Nephron progenitor cell (in vitro differentiated cells): ENCODE data around the gene ZBTB39.

ENCODE experiments used
- DNase-seq: peaks from one replicate; pipeline ENCODE4 v3.0.0; 2021
- H3K27ac Mint-ChIP-seq: 2 replicates; pipeline ENCODE4 v1.8.0; 2021; ENCODE audit warnings: mild to moderate bottlenecking, moderate library complexity, mixed read lengths
- H3K27me3 Mint-ChIP-seq: 2 replicates; pipeline ENCODE4 v1.8.0; 2021; ENCODE audit warnings: mild to moderate bottlenecking, low read depth, mixed read lengths; ENCODE audit not compliant: poor library complexity
- H3K36me3 Mint-ChIP-seq: 2 replicates; pipeline ENCODE4 v1.8.0; 2021; ENCODE audit warnings: low read depth, mixed read lengths
- H3K4me1 Mint-ChIP-seq: 2 replicates; pipeline ENCODE4 v1.8.0; 2021; ENCODE audit warnings: mixed read lengths
- H3K4me3 Mint-ChIP-seq: 2 replicates; pipeline ENCODE4 v1.8.0; 2021; ENCODE audit warnings: mild to moderate bottlenecking, moderate library complexity, mixed read lengths
- H3K9me3 Mint-ChIP-seq: 2 replicates; pipeline ENCODE4 v1.8.0; 2021; ENCODE audit warnings: mild to moderate bottlenecking, moderate library complexity, mixed read lengths
- CTCF ChIP-seq: fragments of 200-600 bp; sonication (generic); IDR thresholded peaks from 2 replicates; pipeline ENCODE4 v1.5.0; 2021; ENCODE audit warnings: antibody characterized with exemption

The ZBTB39 gene

GRCh38 chr12:57048423-57049118, 42.2 kb upstream of the ZBTB39 start:
- TF ChIP-seq CTCF: no peak
- Mint-ChIP-seq H3K9me3 (peaks cover under 1% of the 10 kb centered on the region), H3K36me3 (peaks cover 2% of the 10 kb centered on the region), H3K27ac (no peak overlapping the region), H3K4me1 (no peaks in the 10 kb centered on the region), H3K4me3 (no peak overlapping the region), H3K27me3 (peaks cover 48% of the 10 kb centered on the region)
- no peak for DNase-seq

DNA sequence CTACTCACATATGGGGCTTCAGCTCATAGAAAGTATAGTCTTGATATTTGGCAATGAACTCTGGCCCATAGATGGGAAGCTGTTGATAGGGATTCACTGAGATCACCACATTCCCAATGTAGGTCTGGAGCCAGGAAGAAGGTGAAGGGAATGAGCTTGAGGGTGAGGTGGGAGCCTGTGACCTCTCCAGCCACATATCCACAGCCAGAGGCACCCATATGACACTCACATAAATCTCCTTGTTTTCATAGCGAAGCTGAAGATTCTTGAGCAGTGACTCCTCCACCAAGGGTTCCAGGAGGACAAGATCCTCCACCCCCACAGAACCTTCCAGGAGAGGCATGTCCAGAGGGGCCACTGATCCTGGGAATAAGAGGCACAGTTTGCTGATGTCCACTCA, 41.6 kb upstream of the ZBTB39 start:
- no peaks in the 10 kb centered on the region for H3K4me1 Mint-ChIP-seq
- H3K9me3 Mint-ChIP-seq: no peaks in the 10 kb centered on the region
- no peaks in the 10 kb centered on the region for H3K36me3 Mint-ChIP-seq
- no peak for TF ChIP-seq CTCF
- H3K27ac Mint-ChIP-seq: no peak overlapping the region
- no peak for DNase-seq
- H3K4me3 Mint-ChIP-seq: no peak overlapping the region
- H3K27me3 Mint-ChIP-seq: peaks cover 48% of the 10 kb centered on the region

DNA sequence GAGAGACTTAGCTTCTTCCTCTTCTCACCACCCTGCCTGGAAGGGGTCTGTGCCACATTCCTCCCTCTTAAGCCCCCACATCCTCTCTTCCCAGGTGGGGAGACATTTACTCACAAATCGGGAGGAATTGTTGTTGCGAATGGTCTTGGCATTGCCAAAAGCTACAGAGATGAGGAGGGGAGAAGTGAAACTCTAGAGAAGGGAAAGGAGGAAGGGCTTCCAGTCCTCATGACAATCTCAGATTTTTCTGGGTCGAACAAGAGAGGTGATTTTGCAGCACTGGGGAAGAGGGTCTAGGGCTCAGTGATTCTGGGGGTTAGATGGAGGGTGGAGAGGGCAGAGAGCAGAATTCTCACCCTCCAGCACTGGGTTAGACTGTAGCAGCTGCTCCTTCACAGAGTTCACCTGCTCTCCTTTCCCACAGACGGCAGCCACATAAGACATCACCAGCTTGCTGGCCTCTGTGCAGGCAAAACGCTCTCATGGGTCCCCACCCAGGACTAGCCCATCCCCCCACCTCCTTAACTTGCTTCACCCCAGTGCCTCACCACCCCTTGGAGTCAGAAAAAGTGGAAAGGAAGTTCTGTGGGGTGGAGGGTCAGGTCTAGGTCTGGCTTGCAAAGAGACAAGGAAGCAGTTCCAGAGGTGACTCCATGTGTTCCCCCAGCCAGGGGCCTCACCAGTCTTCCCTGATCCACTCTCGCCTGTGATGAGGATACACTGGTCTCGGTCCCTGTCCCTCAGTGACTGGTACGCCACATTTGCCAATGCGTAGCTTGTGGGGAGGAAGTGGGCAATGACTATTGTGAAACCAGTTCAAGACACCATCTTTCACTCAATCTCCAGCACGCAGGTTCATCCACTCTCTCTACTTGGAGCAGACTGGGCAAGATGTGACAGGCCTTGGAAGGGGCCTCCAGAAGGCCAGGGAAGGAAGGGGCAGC, 40.9 kb upstream of the ZBTB39 start:
- Mint-ChIP-seq H3K9me3 (no peaks in the 10 kb centered on the region), H3K36me3 (no peaks in the 10 kb centered on the region), H3K27me3 (peaks cover 51% of the 10 kb centered on the region), H3K27ac (no peak overlapping the region), H3K4me1 (no peaks in the 10 kb centered on the region), H3K4me3 (no peak overlapping the region)
- no peak for TF ChIP-seq CTCF
- DNase-seq: no peak

DNA sequence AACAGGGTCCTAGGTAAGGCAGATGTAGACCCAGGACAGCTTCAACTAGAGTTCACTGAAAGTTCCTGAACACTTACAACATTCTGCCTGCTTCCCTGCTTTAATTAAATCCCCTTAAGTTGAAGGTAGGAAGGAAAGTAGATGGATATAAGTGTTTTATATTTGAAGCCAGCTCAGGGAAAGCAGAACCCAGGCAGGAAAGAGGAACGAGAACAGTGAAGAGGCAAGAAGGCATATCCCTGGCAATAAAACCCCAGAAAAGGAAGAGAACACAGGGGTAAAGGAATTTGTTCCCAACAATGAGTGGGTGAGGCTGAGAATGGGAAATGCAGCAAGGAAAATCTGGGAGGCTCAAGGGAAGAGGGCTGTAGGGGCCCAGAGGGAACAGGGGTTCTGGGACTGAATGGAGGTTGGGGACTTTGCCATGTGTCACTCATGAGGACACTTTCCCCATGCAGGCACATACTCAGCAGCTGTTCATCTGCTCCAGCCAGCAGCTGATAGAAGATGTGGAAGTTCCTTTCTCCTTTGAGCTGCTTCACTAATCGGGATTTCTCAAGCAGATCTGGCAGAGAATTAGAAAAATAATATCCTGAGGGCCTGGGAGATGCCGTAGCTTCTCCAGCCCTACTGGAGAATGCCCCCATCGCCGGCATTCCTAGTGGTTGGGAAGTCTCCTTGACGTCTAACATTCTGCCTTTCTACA, 39.9 kb upstream of the ZBTB39 start:
- Mint-ChIP-seq H3K9me3 (no peaks in the 10 kb centered on the region), H3K36me3 (no peaks in the 10 kb centered on the region), H3K27me3 (peaks cover 51% of the 10 kb centered on the region), H3K4me3 (no peak overlapping the region), H3K4me1 (no peaks in the 10 kb centered on the region), H3K27ac (no peak overlapping the region)
- TF ChIP-seq CTCF: no peak
- no peak for DNase-seq

DNA sequence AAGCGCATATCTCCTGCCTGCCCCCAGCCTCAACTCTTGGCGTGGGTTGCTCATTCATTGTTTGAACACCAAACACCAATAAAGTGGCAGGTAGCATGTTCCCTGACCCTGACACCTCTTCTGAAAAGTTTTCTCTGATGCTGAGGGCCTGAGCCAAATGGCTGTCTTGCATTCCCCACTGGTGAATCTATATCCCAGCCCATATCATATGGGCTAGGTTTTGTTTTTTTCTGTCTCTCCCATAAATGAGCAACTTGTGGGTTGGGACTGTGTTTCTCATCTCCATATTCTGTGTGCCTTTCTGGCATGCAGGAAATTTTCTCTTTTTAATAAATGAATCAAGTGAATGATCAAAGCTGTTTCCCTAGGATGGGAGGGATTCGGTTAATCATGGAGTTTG, 38.5 kb upstream of the ZBTB39 start:
- Mint-ChIP-seq H3K36me3 (no peaks in the 10 kb centered on the region), H3K27ac (no peak overlapping the region), H3K4me1 (no peaks in the 10 kb centered on the region), H3K27me3 (peaks cover 48% of the 10 kb centered on the region), H3K9me3 (no peaks in the 10 kb centered on the region), H3K4me3 (no peak overlapping the region)
- no peak for TF ChIP-seq CTCF
- no peak for DNase-seq
